HFF-Myc (cell line): ENCODE results near the gene SEZ6L.

Experiments
- DNase-seq: peaks from one replicate; pipeline ENCODE4 v3.0.0-alpha.2; 2011; ENCODE audit warnings: low read depth; ENCODE audit errors: extremely low read depth
- H3K4me3 ChIP-seq: replicated peaks from 2 replicates; pipeline ENCODE4 v1.5.1; 2011; ENCODE audit warnings: low read depth, mild to moderate bottlenecking, control low read depth, low read length
- CTCF ChIP-seq: IDR thresholded peaks from 2 replicates; pipeline ENCODE4 v1.5.1; 2012; ENCODE audit warnings: mild to moderate bottlenecking, low read depth, low read length, control low read depth; ENCODE audit errors: missing control alignments

Gene SEZ6L

DNA sequence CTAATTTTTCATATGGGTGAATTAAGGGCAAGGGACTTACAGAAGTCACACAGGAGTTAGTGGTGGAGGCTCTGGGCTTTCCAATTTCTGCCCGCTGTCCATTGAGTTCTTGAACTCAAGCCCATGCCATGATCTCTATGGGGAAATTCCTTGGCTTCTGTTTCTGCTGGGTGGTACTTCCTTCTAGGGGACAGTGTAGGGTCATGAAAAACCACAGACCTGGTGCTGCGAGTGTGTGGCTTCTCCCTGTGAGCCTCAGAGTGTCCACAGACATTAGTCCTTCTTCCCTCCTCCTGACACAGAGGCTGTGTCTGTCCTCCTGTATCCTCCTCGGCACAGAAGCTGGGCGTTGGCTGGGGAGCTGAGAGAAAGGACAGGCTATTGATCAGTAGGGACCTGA, 6.3 kb upstream of the SEZ6L start:
- no peak for TF ChIP-seq CTCF
- no peak for DNase-seq
- H3K4me3 ChIP-seq, result no peak overlapping the region

DNA sequence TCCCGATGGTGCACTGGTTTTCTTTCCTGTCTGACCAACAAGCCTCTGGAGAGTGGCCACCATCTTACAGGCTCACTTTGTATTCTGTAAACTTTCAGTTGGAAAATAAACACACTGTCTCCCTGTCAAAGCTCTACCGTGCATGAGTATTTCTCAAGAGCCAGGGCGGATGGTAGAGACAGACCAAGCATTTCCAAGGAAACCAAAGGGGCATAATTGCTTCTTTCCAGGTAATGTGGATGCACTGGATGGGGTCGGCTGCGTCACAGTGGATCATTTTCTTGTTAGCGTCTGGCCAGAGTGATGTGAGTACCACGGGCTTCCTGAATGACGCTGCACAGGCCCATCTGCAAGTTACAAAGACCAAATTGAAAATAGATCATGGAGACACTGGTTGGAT, 5.1 kb upstream of the SEZ6L start:
- no peak overlapping the region for H3K4me3 ChIP-seq
- no peak for TF ChIP-seq CTCF
- DNase-seq, result no peak

DNA sequence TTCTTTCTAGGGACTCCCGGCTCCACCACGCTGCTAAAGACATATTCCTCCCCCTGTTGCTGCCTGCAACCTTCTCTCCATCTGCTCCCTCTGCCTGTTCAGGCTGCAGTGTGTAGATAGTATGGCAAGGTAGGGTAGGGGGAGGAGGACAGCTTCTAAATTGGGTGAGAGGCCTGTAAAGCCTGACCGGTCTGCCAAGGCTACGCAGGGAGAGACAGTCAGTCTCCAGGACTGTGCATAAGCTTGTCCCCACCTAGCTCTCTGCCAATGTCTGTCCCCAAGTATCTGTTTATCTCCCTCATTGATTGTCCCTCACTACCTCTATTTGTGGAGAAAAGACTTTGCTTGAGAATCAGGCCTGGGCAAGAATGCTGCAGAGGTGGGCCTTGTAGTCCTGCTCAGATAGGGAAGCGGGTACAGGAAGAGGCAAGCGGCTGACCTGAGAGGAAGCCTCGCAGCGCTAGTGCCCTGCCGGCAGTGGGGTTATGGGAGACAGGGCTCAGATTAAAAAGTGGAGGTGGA, 871 bp upstream of the SEZ6L start:
- no peak overlapping the region for H3K4me3 ChIP-seq
- DNase-seq, result no peak
- TF ChIP-seq CTCF, result no peak

GRCh38 chr22:26168939-26169314, 335 bp upstream of the SEZ6L start:
- TF ChIP-seq CTCF, result no peak
- no peak for DNase-seq
- H3K4me3 ChIP-seq, result no peak overlapping the region

GRCh38 chr22:26170112-26170492, 840 bp downstream of the SEZ6L start:
- H3K4me3 ChIP-seq, result no peak overlapping the region
- DNase-seq, result no peak
- no peak for TF ChIP-seq CTCF

GRCh38 chr22:26170795-26171580, 1.7 kb downstream of the SEZ6L start:
- no peak overlapping the region for H3K4me3 ChIP-seq
- DNase-seq, result no peak

More at GRCh38 chr22:26170795-26171580, 1.7 kb downstream of the SEZ6L start:
- no peak for TF ChIP-seq CTCF
